BLaER1 treated with 17β-estradiol and CSF1 and Interleukin-3, amounts not matched to agents 10 nM and 100 nM (cell line): ENCODE measurements around the gene SBF2.
A peak's percentile ranks its signal among the peaks of the same experiment; 100 is the strongest.
"Not testable (repeated sequence)": the region's sequence is repeated elsewhere in the genome, so short reads cannot be mapped to it uniquely, and the experiment has no call there.

Source experiments
- H3K27ac ChIP-seq, 11 experiments: shearing (Covaris generic); formaldehyde crosslinking; 2 replicates each; pipeline ENCODE4 v1.8.1; 2022
- H3K27me3 ChIP-seq, 11 experiments: shearing (Covaris generic); formaldehyde crosslinking; 2 replicates each; pipeline ENCODE4 v1.8.1; 2022
- H3K36me3 ChIP-seq, 11 experiments: shearing (Covaris generic); formaldehyde crosslinking; 2 replicates each; pipeline ENCODE4 v1.8.1; 2022
- H3K4me1 ChIP-seq, 10 experiments: shearing (Covaris generic); formaldehyde crosslinking; 2 replicates each; pipeline ENCODE4 v1.8.1; 2022
- H3K4me2 ChIP-seq, 11 experiments: shearing (Covaris generic); formaldehyde crosslinking; 2 replicates each; pipeline ENCODE4 v1.8.1; 2022
- H3K4me3 ChIP-seq, 10 experiments: shearing (Covaris generic); formaldehyde crosslinking; 2 replicates each; pipeline ENCODE4 v1.8.1; 2022
- H3K9ac ChIP-seq, 11 experiments: shearing (Covaris generic); formaldehyde crosslinking; 2 replicates each; pipeline ENCODE4 v1.8.1; 2022
- H3K9me3 ChIP-seq, 11 experiments: shearing (Covaris generic); formaldehyde crosslinking; replicated peaks in 1 of 11; 2 replicates each; pipeline ENCODE4 v1.8.1; 2022
- H4K20me1 ChIP-seq, 11 experiments: shearing (Covaris generic); formaldehyde crosslinking; 2 replicates each; pipeline ENCODE4 v1.8.1; 2022
- Cebpa-rat ChIP-seq, 11 experiments: shearing (Covaris generic); IDR thresholded peaks; 2 replicates each; pipeline ENCODE4 v1.8.1; 2022

The SBF2 gene

DNA sequence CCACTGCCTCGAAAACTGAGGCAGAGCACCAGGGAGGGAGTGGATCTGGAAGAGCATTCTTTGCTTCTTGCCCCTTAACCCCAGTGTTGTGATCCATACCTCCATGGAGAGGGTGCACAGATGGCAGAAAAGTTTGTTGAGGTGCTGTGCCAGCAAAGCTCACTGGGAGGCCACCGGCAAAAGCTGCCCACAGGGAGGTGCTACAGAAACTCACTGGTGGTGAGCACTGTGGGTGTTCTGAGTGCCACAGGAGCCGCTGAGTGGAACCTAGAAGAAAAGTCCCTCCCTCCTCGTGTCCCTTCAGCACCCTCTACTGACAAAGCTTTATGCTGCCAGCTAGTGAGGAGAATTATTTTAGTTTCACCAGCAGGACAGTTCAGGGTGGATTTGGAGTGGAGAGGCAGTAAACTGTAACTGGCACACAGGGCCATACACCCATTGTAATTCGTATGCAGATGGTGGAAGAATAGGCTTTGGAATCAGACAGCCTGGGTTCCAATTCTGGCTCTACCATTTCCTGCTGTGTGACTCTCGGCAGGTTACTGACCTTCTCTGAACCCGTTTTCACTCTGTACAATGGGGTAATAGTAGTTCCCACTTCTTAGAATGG, 545.6 kb downstream of the SBF2 start:
- 0 out of 22 replicates have a peak overlapping the region, but pooled peaks of 2 of the 11 experiments have one; percentile 12 to 42 for H3K4me2 ChIP-seq

DNA sequence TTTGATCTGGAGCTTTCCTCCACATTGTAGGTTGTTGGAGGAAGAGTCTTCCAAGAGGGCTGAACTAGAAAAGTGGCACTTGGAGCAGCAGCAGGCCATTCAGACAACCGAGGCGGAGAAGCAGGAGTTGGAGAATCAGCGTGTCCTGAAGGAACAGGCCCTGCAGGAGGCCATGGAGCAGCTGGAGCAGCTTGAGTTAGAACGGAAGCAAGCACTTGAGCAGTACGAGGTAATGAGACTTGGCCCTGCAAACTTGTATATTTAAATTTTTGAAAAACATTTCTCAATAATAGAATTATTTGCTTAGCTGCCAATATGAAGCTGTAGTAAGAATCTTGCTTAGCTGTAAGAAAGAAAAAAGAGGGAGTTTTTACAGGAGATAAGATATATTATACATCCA, 546.2 kb downstream of the SBF2 start:
- no peak overlapping the region for H3K27ac ChIP-seq
- H3K4me3 ChIP-seq: no peak overlapping the region
- H3K9ac ChIP-seq: no peak overlapping the region
- no peak for TF ChIP-seq Cebpa-rat (IDR thresholded peaks at IDR 0.05)
- H3K4me1 ChIP-seq: peaks cover 0 to 44% (median 12%) of the 10 kb centered on the region in 10 experiments; a peak in 14 of 20 replicates
- no peak overlapping the region for H3K4me2 ChIP-seq
- H4K20me1 ChIP-seq: peaks cover 0 to 74% (median 0%) of the 10 kb centered on the region in 11 experiments; a peak in 6 of 22 replicates
- H3K27me3 ChIP-seq: no peaks in the 10 kb centered on the region
- H3K36me3 ChIP-seq: peaks cover 0 to 83% (median 7%) of the 10 kb centered on the region in 11 experiments; a peak in 12 of 22 replicates
- H3K9me3 ChIP-seq: no peaks in the 10 kb centered on the region

More for the DNA sequence above, 545.6 kb downstream of the SBF2 start:
- Histone ChIP-seq H3K9ac (no peak overlapping the region), H3K9me3 (no peaks in the 10 kb centered on the region), H4K20me1 (peaks cover 0 to 78% (median 0%) of the 10 kb centered on the region in 11 experiments; a peak in 6 of 22 replicates), H3K36me3 (peaks cover 0 to 83% (median 7%) of the 10 kb centered on the region in 11 experiments; a peak in 12 of 22 replicates), H3K27me3 (no peaks in the 10 kb centered on the region), H3K27ac (no peak overlapping the region), H3K4me3 (no peak overlapping the region), H3K4me1 (peaks cover 0 to 49% (median 18%) of the 10 kb centered on the region in 10 experiments; a peak in 17 of 20 replicates)
- TF ChIP-seq Cebpa-rat (IDR thresholded peaks at IDR 0.05): no peak

DNA sequence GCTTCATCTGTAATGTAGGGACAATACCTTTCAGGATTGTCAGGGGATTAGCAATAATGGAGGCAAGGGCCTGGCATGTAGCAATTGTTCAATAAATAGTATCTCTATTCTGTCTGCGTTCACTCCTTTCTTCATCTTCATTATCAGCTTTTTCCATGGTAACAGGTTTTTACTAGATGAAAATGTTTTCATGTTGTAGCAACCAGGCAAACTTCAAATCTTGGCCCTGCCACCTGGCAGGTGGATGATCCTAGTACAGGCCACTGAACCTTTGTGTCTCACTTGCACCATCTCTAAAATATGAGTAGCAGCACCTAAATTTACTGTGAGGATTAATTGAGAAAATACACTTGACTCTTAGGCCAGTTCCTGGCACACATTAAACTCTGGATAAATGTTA, 546.8 kb downstream of the SBF2 start:
- peaks cover 0 to 39% (median 12%) of the 10 kb centered on the region in 10 experiments; a peak in 13 of 20 replicates for H3K4me1 ChIP-seq
- H3K36me3 ChIP-seq: peaks cover 5 to 86% (median 11%) of the 10 kb centered on the region in 11 experiments
- H3K4me3 ChIP-seq: no peak overlapping the region
- no peaks in the 10 kb centered on the region for H3K27me3 ChIP-seq
- H3K27ac ChIP-seq: no peak overlapping the region
- peak overlapping the region in 1 of 11 experiments; percentile 74; a peak in 1 of 22 replicates for H3K4me2 ChIP-seq
- H3K9ac ChIP-seq: no peak overlapping the region
- H3K9me3 ChIP-seq: peaks cover 0 to 5% (median 4%) of the 10 kb centered on the region in 11 experiments; a peak in 8 of 22 replicates
- no peak for TF ChIP-seq Cebpa-rat (IDR thresholded peaks at IDR 0.05)
- peaks cover 0 to 71% (median 0%) of the 10 kb centered on the region in 11 experiments; a peak in 6 of 22 replicates for H4K20me1 ChIP-seq

- Histone ChIP-seq H3K27ac (no peak overlapping the region), H3K4me3 (no peak overlapping the region), H3K27me3 (no peaks in the 10 kb centered on the region), H3K9ac (no peak overlapping the region), H3K4me2 (peak overlapping the region in 6 of 11 experiments; percentile 10 to 74 (median 49); a peak in 10 of 22 replicates), H3K9me3 (peaks cover 0 to 10% (median 5%) of the 10 kb centered on the region in 11 experiments; a peak in 8 of 22 replicates), H3K4me1 (peaks cover 0 to 38% (median 12%) of the 10 kb centered on the region in 10 experiments; a peak in 13 of 20 replicates), H4K20me1 (peaks cover 0 to 63% (median 0%) of the 10 kb centered on the region in 11 experiments; a peak in 6 of 22 replicates), H3K36me3 (peaks cover 21 to 86% (median 27%) of the 10 kb centered on the region in 11 experiments)
- no peak for TF ChIP-seq Cebpa-rat (IDR thresholded peaks at IDR 0.05)
Observed at GRCh38 chr11:9745411-9746211, 548.4 kb downstream of the SBF2 start.

DNA sequence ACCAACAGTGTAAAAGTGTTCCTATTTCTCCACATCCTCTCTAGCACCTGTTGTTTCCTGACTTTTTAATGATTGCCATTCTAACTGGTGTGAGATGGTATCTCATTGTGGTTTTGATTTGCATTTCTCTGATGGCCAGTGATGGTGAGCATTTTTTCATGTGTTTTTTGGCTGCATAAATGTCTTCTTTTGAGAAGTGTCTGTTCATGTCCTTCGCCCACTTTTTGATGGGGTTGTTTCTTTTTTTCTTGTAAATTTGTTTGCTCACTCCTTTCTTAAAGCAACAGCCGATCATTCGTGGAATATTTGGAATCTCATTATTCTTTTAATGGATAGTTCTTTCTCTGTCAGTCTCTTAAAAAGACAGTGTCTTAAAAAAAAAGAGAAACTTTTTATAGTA, 550.5 kb downstream of the SBF2 start:
- Histone ChIP-seq H3K9me3 (peaks cover 0 to 10% (median 5%) of the 10 kb centered on the region in 11 experiments; a peak in 8 of 22 replicates), H3K4me1 (peaks cover 14 to 59% (median 27%) of the 10 kb centered on the region in 10 experiments), H3K36me3 (peaks cover 25 to 77% (median 31%) of the 10 kb centered on the region in 11 experiments), H4K20me1 (peaks cover 0 to 73% (median 0%) of the 10 kb centered on the region in 11 experiments; a peak in 6 of 22 replicates)
- not testable (repeated sequence) for H3K27me3 ChIP-seq, H3K4me3 ChIP-seq, H3K4me2 ChIP-seq, H3K27ac ChIP-seq, H3K9ac ChIP-seq

- TF ChIP-seq Cebpa-rat (IDR thresholded peaks at IDR 0.05): no peak
- Histone ChIP-seq H4K20me1 (peaks cover 0 to 74% (median 0%) of the 10 kb centered on the region in 11 experiments; a peak in 6 of 22 replicates), H3K27me3 (no peaks in the 10 kb centered on the region), H3K36me3 (peaks cover 34 to 74% (median 47%) of the 10 kb centered on the region in 11 experiments), H3K9ac (no peak overlapping the region), H3K4me3 (no peak overlapping the region), H3K27ac (no peak overlapping the region), H3K4me2 (no peak overlapping the region), H3K9me3 (peaks cover 0 to 22% (median 16%) of the 10 kb centered on the region in 11 experiments; a peak in 19 of 22 replicates), H3K4me1 (peaks cover 18 to 66% (median 31%) of the 10 kb centered on the region in 10 experiments)
Observed at GRCh38 chr11:9741260-9741659, 552.8 kb downstream of the SBF2 start.

DNA sequence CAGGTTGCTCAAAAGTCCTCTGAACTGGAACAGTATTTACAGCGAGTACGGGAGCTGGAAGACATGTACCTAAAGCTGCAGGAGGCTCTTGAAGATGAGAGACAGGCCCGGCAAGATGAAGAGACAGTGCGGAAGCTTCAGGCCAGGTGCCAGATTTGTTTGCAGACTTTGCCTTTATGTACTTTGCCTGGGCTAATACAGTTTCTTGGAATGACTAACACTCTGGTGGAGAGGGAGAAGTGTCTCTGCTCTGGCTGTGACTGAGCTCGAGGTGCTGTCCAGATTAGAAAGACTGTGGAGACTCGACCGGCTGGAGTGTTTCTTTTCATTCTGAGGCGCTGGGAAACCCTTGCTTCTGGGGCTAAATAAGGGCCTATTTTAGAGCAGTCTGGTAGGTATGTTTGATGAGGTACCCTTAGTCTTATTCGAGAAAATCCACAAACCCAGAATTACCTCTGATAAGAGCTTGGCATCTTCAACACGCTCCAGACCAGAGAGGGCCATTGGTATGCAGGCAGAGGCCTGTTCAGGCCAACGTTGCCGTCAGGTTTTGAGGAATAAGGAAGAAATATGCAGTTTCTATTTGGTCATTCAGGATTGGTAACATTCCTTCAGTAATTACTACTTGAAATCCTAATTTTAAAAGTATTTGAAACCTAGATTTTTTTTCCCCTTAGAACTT, 553.7 kb downstream of the SBF2 start:
- Histone ChIP-seq H3K4me3 (no peak overlapping the region), H3K36me3 (peaks cover 43 to 77% (median 56%) of the 10 kb centered on the region in 11 experiments), H3K4me2 (peak overlapping the region in 4 of 11 experiments; percentile 61 to 83 (median 68); a peak in 5 of 22 replicates), H4K20me1 (peaks cover 0 to 74% (median 0%) of the 10 kb centered on the region in 11 experiments; a peak in 5 of 22 replicates), H3K4me1 (peaks cover 18 to 58% (median 24%) of the 10 kb centered on the region in 10 experiments), H3K27ac (peak overlapping the region in 1 of 11 experiments; percentile 61; a peak in 2 of 22 replicates), H3K27me3 (no peaks in the 10 kb centered on the region), H3K9ac (peak overlapping the region in 1 of 11 experiments; percentile 58; a peak in 1 of 22 replicates), H3K9me3 (peaks cover 8 to 31% (median 25%) of the 10 kb centered on the region in 11 experiments; a peak in 21 of 22 replicates)
- TF ChIP-seq Cebpa-rat (IDR thresholded peaks at IDR 0.05): no peak
